K562 (cell line): ENCODE measurements around the gene ACSF2. TPM values are rescaled to one million over a fixed set of nuclear protein-coding genes. Genes with fewer than 3 reads are reported as not detected.

Experiments used
- DIDO1 ChIP-seq: fragments of 450-650 bp; IDR thresholded peaks from 2 replicates; pipeline ENCODE4 v1.6.1; 2016; ENCODE audit warnings: low read depth, missing biosample characterization, missing genetic modification characterization
- EGR1 ChIP-seq: fragments of 450-650 bp; conservative IDR thresholded peaks from 2 replicates; pipeline ENCODE4 v1.6.1; 2017; ENCODE audit warnings: mild to moderate bottlenecking
- MAZ ChIP-seq, 2 experiments: fragments of 450-650 bp in 1 of 2; sonication (generic) in 1 of 2; formaldehyde crosslinking; IDR thresholded peaks in 1 of 2; conservative IDR thresholded peaks in 1 of 2; 2 replicates each; pipeline versions ENCODE4 v1.4.0 to v1.5.0; 2020; ENCODE audit warnings: mild to moderate bottlenecking in 1 of 2, missing genetic modification reagents in 1 of 2
- NELFE ChIP-seq: IDR thresholded peaks from 2 replicates; pipeline ENCODE4 v1.6.1; 2011; ENCODE audit warnings: mild to moderate bottlenecking; ENCODE audit not compliant: insufficient read depth, insufficient read length
- ZNF644 ChIP-seq: fragments of 200-800 bp; sonication (Bioruptor generic); IDR thresholded peaks from 2 replicates; pipeline ENCODE4 v1.6.1; 2016; ENCODE audit warnings: low read depth, missing genetic modification characterization, missing compliant biosample characterization
- ZSCAN32 ChIP-seq: fragments of 450-650 bp; formaldehyde crosslinking; IDR thresholded peaks from 2 replicates; pipeline ENCODE4 v1.4.0; 2020; ENCODE audit warnings: mild to moderate bottlenecking, moderate library complexity
- polyA plus RNA-seq, 8 experiments: library from polyadenylated mRNA; depleted of rRNA in 4 of 8; stranded (reverse) in 5 of 8; unstranded in 3 of 8; fragments of >200 nt; fragmentation: Nextera tagmentation in 2 of 8; fragmentation: Illumina TruSeq in 1 of 8; extraction: Ambion mirVana in 2 of 8; extraction: Trizol in 1 of 8; gene quantifications; 2 replicates each; pipeline versions ENCODE4 v1.2.1 to v1.2.3, GENCODE V29; 2011 to 2014; ENCODE audit warnings: inconsistent platforms in 1 of 8, missing spikeins in 1 of 8
- total RNA-seq, 7 experiments: library from RNA; depleted of rRNA in 6 of 7; stranded (reverse); fragments of >200 nt in 6 of 7; fragmentation: Illumina TruSeq in 2 of 7; extraction: Trizol in 2 of 7; gene quantifications; 2 replicates each; pipeline versions ENCODE4 v1.2.1 to v1.2.3, GENCODE V29; 2011 to 2021; ENCODE audit warnings: low replicate concordance in 1 of 7
- TF ChIP-seq, protein P1 (sequence below): fragments of 250-450 bp; sonication (Bioruptor Pico); IDR thresholded peaks from 2 replicates; pipeline ENCODE4 v1.4.0; 2020; ENCODE audit warnings: mild to moderate bottlenecking, moderate library complexity, borderline replicate concordance
- TF ChIP-seq, protein P2 (sequence below), 2 experiments: fragments of 150-350 bp in 1 of 2; IDR thresholded peaks; 2 replicates each; pipeline ENCODE4 v1.6.1; 2012 to 2016; ENCODE audit warnings: low read depth in 2 of 2, low read length in 2 of 2, mild to moderate bottlenecking in 1 of 2, moderate library complexity in 1 of 2
- TF ChIP-seq, protein P3 (sequence below): fragments of 450-650 bp; formaldehyde crosslinking; IDR thresholded peaks from 2 replicates; pipeline ENCODE4 v1.4.0; 2022; ENCODE audit warnings: missing genetic modification characterization
- TF ChIP-seq, protein P4 (sequence below): sonication (generic); formaldehyde crosslinking; IDR thresholded peaks from 2 replicates; pipeline ENCODE4 v1.8.0; 2022; ENCODE audit warnings: mild to moderate bottlenecking, low read depth, missing genetic modification reagents
- TF ChIP-seq, protein P5 (sequence below): fragments of 250-450 bp; sonication (Bioruptor Pico); IDR thresholded peaks from 2 replicates; pipeline ENCODE4 v1.4.0; 2020; ENCODE audit warnings: borderline replicate concordance

Gene ACSF2
- total and polyA plus RNA-seq, 9 of the 15 experiments (the other 6 are each of a cell fraction or from before 2014, with no cell fraction given) = 0.89 to 6.1 (median 3.5) TPM

DNA sequence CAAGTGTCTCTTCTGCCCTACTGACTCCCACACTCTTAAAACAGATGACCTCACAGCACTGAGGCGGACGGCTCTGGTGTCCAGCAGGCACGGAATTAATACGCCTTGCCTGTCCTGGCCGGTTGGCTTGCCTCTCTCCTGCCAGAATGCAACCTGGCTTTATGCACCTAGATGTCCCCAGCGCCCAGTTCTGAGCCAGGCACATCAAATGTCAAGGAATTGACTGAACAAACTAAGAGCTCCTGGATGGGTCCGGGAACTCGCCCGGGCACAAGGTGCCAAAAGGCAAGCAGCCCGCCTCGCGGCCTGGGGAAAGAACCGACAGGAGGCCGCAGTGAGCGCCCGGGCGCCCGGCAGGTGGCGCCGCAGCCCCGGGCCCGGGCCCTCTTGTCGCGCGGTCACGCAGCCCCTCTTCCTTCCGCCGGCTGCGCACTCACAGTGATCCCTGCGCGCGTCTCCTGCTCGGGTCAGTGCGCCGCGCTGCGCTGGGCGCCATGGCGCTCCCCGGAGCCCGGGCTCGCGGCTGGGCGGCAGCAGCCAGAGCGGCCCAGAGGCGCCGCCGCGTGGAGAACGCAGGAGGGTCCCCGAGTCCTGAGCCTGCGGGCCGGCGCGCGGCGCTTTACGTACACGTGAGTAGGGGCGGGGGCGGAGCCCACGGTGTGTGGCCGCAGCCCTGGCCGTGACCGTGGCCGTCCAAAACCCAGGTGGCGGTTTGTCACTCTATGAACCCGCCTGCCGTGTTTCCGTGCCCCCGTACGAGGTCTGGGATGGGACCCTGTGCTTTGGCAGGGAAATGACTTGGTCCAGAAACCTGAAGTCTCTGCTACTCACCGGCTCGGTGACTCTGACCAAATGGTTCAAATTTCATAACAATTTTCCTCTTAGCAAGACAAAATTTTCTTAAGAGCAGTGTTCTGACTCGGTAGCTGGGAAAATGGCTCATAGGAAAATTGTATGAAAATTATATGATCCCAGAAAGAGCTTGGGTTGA is 52.7 kb downstream of the ACSF2 start, which contains the start of gene RSAD1 (continued):
- TF ChIP-seq, protein P1, sequence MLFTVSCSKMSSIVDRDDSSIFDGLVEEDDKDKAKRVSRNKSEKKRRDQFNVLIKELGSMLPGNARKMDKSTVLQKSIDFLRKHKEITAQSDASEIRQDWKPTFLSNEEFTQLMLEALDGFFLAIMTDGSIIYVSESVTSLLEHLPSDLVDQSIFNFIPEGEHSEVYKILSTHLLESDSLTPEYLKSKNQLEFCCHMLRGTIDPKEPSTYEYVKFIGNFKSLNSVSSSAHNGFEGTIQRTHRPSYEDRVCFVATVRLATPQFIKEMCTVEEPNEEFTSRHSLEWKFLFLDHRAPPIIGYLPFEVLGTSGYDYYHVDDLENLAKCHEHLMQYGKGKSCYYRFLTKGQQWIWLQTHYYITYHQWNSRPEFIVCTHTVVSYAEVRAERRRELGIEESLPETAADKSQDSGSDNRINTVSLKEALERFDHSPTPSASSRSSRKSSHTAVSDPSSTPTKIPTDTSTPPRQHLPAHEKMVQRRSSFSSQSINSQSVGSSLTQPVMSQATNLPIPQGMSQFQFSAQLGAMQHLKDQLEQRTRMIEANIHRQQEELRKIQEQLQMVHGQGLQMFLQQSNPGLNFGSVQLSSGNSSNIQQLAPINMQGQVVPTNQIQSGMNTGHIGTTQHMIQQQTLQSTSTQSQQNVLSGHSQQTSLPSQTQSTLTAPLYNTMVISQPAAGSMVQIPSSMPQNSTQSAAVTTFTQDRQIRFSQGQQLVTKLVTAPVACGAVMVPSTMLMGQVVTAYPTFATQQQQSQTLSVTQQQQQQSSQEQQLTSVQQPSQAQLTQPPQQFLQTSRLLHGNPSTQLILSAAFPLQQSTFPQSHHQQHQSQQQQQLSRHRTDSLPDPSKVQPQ (CRISPR knock-in tag) = no peak; the same call in 1 of the 2 replicates
- TF ChIP-seq EGR1 (peak; percentile 85), MAZ (CRISPR knock-in tag; conservative IDR thresholded peaks at IDR 0.05 in 1 of 2, IDR thresholded peaks at IDR 0.05 in 1 of 2) (peak; percentile 75 to 95), ZSCAN32 (CRISPR knock-in tag) (no peak), NELFE (no peak), ZNF644 (tag) (no peak), DIDO1 (0 out of 2 replicates have a peak, but pooled peaks have one; percentile 38)
- TF ChIP-seq, protein P2, sequence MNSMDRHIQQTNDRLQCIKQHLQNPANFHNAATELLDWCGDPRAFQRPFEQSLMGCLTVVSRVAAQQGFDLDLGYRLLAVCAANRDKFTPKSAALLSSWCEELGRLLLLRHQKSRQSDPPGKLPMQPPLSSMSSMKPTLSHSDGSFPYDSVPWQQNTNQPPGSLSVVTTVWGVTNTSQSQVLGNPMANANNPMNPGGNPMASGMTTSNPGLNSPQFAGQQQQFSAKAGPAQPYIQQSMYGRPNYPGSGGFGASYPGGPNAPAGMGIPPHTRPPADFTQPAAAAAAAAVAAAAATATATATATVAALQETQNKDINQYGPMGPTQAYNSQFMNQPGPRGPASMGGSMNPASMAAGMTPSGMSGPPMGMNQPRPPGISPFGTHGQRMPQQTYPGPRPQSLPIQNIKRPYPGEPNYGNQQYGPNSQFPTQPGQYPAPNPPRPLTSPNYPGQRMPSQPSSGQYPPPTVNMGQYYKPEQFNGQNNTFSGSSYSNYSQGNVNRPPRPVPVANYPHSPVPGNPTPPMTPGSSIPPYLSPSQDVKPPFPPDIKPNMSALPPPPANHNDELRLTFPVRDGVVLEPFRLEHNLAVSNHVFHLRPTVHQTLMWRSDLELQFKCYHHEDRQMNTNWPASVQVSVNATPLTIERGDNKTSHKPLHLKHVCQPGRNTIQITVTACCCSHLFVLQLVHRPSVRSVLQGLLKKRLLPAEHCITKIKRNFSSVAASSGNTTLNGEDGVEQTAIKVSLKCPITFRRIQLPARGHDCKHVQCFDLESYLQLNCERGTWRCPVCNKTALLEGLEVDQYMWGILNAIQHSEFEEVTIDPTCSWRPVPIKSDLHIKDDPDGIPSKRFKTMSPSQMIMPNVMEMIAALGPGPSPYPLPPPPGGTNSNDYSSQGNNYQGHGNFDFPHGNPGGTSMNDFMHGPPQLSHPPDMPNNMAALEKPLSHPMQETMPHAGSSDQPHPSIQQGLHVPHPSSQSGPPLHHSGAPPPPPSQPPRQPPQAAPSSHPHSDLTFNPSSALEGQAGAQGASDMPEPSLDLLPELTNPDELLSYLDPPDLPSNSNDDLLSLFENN (IDR thresholded peaks at IDR 0.05; ENCODE audit: low read depth in 2 of 2, low read length in 2 of 2) = no peak
- TF ChIP-seq, protein P3, sequence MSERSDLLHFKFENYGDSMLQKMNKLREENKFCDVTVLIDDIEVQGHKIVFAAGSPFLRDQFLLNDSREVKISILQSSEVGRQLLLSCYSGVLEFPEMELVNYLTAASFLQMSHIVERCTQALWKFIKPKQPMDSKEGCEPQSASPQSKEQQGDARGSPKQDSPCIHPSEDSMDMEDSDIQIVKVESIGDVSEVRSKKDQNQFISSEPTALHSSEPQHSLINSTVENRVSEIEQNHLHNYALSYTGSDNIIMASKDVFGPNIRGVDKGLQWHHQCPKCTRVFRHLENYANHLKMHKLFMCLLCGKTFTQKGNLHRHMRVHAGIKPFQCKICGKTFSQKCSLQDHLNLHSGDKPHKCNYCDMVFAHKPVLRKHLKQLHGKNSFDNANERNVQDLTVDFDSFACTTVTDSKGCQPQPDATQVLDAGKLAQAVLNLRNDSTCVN (CRISPR knock-in tag) = no peak
- TF ChIP-seq, protein P4, sequence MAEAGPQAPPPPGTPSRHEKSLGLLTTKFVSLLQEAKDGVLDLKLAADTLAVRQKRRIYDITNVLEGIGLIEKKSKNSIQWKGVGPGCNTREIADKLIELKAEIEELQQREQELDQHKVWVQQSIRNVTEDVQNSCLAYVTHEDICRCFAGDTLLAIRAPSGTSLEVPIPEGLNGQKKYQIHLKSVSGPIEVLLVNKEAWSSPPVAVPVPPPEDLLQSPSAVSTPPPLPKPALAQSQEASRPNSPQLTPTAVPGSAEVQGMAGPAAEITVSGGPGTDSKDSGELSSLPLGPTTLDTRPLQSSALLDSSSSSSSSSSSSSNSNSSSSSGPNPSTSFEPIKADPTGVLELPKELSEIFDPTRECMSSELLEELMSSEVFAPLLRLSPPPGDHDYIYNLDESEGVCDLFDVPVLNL (CRISPR knock-in tag) = no peak
- TF ChIP-seq, protein P5, sequence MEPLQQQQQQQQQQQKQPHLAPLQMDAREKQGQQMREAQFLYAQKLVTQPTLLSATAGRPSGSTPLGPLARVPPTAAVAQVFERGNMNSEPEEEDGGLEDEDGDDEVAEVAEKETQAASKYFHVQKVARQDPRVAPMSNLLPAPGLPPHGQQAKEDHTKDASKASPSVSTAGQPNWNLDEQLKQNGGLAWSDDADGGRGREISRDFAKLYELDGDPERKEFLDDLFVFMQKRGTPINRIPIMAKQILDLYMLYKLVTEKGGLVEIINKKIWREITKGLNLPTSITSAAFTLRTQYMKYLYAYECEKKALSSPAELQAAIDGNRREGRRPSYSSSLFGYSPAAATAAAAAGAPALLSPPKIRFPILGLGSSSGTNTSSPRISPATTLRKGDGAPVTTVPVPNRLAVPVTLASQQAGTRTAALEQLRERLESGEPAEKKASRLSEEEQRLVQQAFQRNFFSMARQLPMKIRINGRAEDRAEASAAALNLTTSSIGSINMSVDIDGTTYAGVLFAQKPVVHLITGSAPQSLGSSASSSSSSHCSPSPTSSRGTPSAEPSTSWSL (CRISPR knock-in tag) = no peak
